Fibroblast of lung (primary cell): ENCODE results near the gene SIT1.

Experiments
- CTCF ChIP-seq, 2 donors: IDR thresholded peaks in 1 of 2; conservative IDR thresholded peaks in 1 of 2; 1 replicate in 1 of 2; 2 replicates in 1 of 2; pipeline ENCODE4 v1.5.1; 2011 to 2012; ENCODE audit warnings: low read length in 2 of 2, control low read depth in 1 of 2, inconsistent platforms in 1 of 2, low read depth in 1 of 2, mild to moderate bottlenecking in 1 of 2
- EZH2 ChIP-seq: IDR thresholded peaks from 2 replicates; pipeline ENCODE4 v1.5.1; 2012; ENCODE audit warnings: low read length, control low read depth, mild to moderate bottlenecking; ENCODE audit errors: missing control alignments

DNA sequence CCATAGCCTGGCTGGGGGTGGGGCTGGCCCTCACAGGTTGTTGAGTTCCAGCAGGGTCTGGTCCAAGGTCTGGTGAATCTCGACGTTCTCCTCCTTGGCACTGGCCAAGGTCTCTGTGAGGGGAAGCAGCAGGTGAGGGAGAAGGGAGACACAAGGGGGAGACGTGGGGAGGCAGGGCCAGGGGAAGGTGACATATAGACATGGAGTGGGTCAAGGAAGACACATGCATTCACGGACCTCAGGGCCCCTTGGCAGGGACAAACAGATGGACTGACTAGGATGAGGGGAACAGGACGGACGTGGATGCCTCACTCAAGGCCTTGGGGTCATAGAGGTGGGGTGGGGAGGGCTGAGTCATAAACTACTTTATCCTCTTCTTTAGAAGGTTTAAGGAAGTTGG, 31.3 kb upstream of the SIT1 start:
- TF ChIP-seq CTCF (conservative IDR thresholded peaks at IDR 0.05 in 1 of 2, IDR thresholded peaks at IDR 0.05 in 1 of 2; ENCODE audit: low read depth in 1 of 2, low read length in 2 of 2) (no peak), EZH2 (no peak)
